H1 (cell line): ENCODE data around the gene MEA1.

ENCODE experiments used
- EZH2 ChIP-seq: fragments of 200-600 bp; sonication (generic); IDR thresholded peaks from 2 replicates; pipeline ENCODE4 v1.7.1; 2012; ENCODE audit warnings: low read depth, mild to moderate bottlenecking, moderate library complexity, low read length, inconsistent platforms; ENCODE audit not compliant: severe bottlenecking
- POLR2A ChIP-seq, 2 experiments: IDR thresholded peaks; 1 replicate in 1 of 2; 2 replicates in 1 of 2; pipeline ENCODE4 v1.6.1; 2011; ENCODE audit warnings: low read depth in 2 of 2, low read length in 2 of 2, mild to moderate bottlenecking in 2 of 2; ENCODE audit errors: control extremely low read depth in 1 of 2
- SRF ChIP-seq: IDR thresholded peaks from 2 replicates; pipeline ENCODE4 v1.6.1; 2011; ENCODE audit warnings: mild to moderate bottlenecking, low read depth, low read length, moderate library complexity
- TBP ChIP-seq: IDR thresholded peaks from 2 replicates; pipeline ENCODE4 v1.6.1; 2011; ENCODE audit warnings: low read depth, low read length, improper control_type of control experiment
- TF ChIP-seq, protein P1 (sequence below), 3 experiments: IDR thresholded peaks; 1 replicate in 2 of 3; 2 replicates in 1 of 3; pipeline versions ENCODE4 v1.5.1 to v1.6.1; 2011; ENCODE audit warnings: low read length in 3 of 3, mild to moderate bottlenecking in 3 of 3, inconsistent platforms in 2 of 3, low read depth in 1 of 3, moderate library complexity in 1 of 3; ENCODE audit not compliant: insufficient read depth in 1 of 3; ENCODE audit errors: control extremely low read depth in 1 of 3

DNA sequence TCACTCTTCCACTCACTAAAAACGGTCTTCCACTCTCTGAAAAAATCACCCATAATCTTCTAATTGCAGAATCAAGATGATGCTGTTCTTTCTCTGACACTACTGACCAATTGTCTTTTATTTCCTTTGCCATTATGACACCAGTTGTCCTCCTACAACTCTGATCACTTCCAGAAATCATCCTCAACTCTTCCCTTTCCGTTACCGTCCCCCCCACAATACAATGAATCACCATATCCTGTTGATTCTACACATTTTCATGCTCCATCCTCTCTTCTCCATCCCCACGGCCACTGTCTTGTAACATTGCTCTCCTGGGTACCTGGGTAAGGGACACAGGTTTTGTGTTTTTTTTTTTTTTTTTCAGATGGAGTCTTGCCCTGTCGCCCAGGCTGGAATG, 31.9 kb downstream of the MEA1 start:
- TF ChIP-seq SRF (no peak), EZH2 (no peak), POLR2A (IDR thresholded peaks at IDR 0.05; ENCODE audit: control extremely low read depth in 1 of 2, low read depth in 2 of 2, low read length in 2 of 2) (no peak), TBP (no peak)
- TF ChIP-seq, protein P1, sequence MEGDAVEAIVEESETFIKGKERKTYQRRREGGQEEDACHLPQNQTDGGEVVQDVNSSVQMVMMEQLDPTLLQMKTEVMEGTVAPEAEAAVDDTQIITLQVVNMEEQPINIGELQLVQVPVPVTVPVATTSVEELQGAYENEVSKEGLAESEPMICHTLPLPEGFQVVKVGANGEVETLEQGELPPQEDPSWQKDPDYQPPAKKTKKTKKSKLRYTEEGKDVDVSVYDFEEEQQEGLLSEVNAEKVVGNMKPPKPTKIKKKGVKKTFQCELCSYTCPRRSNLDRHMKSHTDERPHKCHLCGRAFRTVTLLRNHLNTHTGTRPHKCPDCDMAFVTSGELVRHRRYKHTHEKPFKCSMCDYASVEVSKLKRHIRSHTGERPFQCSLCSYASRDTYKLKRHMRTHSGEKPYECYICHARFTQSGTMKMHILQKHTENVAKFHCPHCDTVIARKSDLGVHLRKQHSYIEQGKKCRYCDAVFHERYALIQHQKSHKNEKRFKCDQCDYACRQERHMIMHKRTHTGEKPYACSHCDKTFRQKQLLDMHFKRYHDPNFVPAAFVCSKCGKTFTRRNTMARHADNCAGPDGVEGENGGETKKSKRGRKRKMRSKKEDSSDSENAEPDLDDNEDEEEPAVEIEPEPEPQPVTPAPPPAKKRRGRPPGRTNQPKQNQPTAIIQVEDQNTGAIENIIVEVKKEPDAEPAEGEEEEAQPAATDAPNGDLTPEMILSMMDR (IDR thresholded peaks at IDR 0.05; ENCODE audit: control extremely low read depth in 1 of 3, insufficient read depth in 1 of 3, low read depth in 1 of 3, low read length in 3 of 3) = no peak
